GM21737 (cell line): ENCODE measurements around the gene SNU13.
"Not testable (repeated sequence)": the region's sequence is repeated elsewhere in the genome, so short reads cannot be mapped to it uniquely, and the experiment has no call there.

Experiments
- ATAC-seq: cut with Tn5 transposase; IDR thresholded peaks from one replicate; pipeline ENCODE4 v1.9.1; 2021; ENCODE audit warnings: mild to moderate bottlenecking, moderate library complexity; ENCODE audit not compliant: unreplicated experiment

SNU13 gene

DNA sequence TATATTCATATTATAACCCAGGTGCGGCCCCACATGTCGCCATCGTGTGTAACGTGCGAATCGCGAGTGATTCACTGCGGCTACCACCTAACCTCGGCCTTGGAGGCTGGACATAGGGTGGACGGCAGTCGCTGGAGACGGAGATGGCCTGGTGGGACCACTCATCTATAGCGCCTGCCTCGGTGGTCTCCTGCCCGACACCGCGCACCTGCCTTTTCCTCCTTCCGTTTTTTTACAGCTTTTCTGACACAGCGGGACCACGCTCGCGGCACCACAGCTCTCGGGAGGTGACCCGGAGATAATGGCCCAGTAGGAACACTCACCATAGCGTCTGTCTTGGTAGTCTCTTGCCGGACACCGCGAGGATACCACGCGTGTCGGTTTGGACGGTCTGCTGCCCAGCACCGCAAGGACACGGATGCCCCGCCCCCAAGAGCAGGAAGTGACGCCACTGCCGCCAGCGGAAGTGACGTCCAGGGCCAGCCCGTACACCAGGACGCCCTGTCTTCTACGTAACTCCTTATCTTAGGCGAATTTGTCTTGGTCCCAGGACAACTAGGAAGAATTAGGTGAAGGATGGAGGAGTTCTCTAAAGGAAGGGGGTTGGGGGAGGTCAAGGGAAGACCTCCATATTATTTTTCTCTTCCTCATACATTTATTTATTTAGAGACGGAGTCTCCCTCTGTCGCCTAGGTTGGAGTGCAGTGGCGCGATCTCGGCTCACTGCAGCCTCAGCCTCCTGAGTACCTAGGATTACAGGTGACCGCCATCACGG is 6.4 kb downstream of the SNU13 start:
- peak; percentile 70 for ATAC-seq

DNA sequence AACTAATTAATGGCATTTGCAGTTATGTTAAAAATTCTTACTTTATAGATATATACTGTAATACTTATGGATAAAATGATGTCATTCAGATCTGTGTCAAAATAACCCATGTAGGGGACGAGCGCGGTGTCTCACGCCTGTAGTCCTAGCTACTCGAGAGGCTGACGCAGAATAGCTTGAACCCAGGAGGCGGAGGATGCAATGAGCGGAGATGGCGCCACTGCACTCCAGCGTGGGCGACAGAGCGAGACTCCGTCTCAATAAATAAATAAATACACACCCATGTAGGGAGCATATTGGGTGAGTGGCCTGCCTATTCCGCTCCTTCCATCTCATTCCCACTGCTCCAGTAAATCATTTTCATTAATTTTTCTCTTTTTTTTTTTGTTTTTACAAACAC is 7.1 kb downstream of the SNU13 start:
- ATAC-seq, result no peak

DNA sequence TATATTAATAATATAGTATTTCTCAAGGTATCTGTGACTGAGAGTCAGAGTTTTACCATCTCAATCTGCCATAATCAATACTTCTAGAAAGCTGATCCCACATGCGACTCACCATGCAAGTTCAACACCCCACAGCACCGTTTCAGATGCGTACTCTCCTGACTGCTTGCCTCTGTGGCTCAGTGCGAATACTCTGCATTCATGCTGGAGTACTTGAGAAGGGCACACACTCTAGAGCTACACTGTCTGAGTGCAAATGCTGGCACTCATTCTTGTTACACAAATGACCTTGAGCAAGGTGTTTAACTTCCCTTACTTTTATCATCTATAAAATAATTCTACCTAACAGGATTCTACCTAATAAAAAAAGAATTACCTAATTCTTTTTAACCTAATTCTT is 12.5 kb downstream of the SNU13 start:
- ATAC-seq, result no peak

DNA sequence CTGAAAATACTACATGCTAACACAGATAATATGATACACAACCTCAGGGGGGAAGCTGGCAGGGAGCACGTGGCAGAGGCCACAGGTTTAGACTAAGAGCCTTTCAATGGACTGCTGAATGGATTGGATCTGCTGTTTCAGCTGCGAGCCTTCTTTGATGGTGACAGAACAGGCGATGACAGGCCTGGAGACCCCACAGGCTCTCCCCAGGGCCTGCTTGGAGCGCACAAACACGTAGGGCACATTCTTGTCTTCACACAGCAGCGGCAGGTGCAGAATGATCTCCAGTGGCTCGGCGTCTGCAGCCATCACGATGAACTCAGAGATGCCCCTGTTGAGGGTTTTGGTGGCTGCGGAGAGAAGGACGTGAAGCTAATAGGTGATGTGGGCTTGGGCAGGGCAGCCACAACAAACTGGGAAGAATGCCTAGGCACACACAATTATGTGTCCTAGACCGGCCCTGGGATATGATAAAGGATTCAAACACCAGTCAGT is 13.8 kb downstream of the SNU13 start:
- no peak for ATAC-seq

DNA sequence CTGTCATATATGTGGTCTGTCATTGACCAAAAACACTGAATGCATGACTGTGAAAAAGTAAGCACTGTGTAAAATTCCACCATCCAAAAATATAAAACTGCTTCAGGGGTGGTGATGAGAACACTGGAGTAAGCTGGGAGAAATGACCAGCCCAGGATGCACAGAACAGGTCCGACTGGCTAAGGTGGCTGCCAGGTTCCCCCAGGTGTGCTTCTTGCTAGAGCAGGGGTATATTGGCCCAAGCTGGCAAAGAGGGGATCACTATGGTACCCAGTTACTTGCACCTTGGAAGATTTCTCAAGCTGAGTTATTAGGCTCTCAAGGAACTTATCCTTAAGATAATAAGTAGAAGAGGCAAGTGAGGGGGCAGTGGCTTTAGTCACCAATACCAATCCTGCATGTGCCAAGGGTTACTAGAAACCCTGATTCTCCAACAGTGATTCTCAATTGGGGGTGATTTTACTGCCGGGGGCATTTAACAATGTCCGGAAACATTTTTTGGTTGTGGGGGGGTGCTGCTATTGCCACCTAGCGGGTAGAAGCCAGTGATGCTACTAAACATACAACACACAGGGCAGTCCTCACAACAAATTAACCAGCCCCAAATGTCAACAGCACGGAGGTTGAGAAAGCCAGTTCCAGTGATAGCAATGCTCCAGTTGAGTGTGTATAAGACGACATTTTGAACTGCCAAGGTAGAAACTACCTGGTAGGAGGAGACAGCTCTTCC is 15.7 kb downstream of the SNU13 start:
- ATAC-seq, result no peak

DNA sequence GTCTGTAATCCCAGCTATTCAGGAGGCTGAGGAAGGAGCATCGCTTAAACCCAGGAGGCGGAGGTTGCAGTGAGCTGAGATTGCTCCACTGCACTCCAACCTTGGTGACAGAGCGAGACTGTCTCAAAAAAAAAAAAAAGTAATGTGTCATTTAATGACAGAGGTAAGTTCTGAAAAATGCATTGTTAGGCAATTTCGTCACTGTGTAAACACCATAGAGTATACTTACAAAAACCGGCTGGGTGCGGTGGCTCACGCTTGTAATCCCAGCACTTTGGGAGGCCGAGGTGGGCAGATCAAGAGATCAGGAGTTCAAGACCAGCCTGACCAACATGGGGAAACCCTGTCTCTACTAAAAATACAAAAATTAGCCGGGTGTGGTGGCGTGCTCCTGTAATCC is 16.6 kb downstream of the SNU13 start:
- not testable (repeated sequence) for ATAC-seq

DNA sequence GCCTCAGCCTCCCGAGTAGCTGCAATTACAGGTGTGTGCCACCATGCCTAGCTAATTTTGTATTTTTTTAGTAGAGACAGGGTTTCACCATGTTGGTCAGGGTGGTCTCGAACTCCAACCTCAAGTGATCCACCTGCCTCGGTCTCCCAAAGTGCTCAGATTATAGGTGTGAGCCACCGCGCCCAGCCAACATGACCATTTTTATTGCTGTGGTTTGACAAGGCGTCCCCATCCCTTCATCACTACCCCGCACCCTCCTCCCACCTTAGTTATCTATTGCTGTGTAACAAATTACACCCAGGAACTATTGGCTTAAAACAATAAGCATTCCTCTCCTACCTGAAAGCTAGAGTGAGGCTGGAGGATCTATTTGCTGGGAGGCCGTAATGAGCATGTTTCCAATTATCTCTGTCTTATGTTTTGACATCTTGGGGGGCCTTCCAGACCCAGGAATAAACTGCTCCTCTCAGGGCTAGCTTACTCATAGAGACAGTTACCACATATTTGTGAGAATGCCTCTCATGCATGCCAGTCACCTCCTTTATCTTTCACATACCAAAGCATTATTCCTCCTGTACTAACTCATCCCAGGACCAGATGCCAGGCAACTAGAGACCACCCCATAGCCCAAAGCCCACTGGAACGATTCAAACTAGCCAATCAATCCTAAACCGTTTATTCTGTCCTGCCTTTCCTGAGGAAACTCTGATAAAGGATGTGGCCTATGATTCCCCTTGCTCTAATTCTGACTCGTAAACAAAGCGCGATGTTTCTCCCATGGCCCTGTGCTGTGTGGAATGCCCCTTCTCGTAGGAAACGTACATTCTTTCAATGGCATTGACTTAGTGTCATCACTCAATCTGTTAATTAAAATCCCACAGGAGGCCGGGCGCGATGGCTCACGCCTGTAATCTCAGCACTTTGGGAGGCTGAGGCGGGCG is 19.4 kb downstream of the SNU13 start:
- no peak for ATAC-seq

DNA sequence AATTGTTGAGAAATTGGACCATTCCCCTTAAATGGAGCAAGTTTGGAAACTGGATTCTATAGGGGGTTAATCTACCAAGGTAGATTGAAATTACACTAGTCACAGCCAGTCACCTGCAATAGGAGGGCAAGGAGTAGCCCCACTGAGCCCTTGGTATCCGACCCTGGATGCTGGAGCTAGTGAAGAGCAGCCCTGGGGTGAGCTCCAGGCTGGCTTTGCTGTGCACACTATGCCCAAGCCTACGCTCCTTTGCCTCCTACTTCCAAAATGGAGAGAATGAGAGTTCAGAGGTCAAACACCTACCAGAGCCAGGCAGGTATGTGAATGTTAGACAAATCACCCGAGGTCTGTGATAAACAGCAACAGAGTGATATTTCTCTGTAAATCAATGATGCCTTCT is 23.7 kb downstream of the SNU13 start:
- no peak for ATAC-seq

DNA sequence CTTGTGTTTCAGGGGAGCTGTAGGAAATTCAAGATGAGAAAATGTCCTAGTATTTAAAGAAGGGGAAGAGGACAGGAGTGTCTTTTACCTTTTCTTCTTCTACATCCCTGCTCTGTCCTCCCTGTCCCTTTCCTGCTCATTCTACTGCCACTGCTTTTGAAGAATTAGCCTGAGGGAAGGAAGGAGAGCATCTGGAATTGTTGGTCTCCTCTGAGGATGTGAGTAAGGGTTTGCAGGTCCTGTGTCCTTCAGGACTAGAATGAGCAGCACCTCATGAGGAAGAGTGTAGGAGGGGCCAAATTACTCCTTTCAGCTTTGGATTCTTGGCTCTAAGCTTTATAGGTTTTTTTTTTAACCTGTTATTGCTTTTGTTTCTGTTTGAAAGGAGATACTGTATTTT is 24.2 kb downstream of the SNU13 start:
- ATAC-seq, result no peak

DNA sequence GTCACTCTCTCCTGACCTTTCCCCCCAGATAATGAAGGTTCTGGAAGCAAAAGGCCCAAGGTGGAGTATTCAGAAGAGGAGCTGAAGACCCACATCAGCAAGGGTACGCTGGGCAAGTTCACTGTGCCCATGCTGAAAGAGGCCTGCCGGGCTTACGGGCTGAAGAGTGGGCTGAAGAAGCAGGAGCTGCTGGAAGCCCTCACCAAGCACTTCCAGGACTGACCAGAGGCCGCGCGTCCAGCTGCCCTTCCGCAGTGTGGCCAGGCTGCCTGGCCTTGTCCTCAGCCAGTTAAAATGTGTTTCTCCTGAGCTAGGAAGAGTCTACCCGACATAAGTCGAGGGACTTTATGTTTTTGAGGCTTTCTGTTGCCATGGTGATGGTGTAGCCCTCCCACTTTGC is 25.1 kb downstream of the SNU13 start:
- ATAC-seq, result not testable (repeated sequence)

DNA sequence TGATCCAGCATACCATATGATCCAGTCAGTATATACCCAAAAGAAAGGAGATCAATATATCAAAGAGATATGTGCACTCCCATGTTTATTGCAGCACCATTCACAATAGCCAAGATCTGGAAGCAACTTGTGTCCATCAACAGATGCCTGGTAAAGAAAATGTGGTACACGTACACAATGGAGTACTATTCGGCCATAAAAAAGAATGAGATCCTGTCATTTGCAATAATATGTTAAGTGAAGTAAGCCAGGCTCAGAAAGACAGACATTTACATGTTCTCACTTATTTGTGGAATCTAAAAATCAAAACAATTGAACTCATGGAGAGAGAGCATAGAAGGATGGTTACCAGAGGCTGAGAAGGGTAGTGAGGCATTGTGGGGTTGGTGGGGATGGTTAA is 27.0 kb downstream of the SNU13 start:
- no peak for ATAC-seq

DNA sequence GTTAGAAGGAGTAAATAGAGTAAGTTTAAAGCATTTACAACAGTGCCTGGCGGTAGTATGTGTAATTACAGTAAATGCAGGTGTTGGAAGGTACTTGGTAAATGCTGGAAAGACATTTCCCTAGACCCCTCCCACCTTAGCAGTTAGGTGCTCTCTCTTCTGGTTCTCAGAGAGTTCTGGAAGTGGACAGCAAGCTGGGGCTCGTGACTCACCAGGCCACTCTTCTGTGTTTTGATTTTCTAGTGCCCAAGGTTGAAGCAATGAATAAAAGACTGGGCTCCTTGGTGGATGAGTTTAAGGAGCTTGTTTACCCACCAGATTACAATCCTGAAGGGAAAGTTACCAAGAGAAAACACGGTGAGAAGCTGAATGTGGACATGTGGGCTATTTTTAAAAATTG is 27.6 kb downstream of the SNU13 start:
- ATAC-seq, result no peak

DNA sequence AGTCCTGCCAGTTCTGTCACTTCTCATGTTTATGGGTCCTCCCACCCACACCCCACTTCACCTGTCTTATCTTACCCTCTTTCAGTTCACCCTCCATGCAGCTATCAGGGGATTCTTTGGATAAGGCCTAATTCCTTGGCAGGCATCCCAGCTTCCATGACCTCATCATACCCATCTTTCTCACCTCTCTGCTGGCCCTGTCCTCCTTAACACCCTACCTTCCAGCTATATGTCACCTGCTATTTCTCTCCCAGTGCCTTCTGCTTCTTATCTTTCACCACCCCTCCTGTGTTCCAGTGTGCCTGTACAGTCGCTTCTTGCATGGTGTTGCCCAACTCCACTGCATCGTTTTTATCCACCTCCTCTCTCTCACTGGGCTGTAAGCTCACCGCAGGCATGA is 28.3 kb downstream of the SNU13 start:
- ATAC-seq, result no peak

DNA sequence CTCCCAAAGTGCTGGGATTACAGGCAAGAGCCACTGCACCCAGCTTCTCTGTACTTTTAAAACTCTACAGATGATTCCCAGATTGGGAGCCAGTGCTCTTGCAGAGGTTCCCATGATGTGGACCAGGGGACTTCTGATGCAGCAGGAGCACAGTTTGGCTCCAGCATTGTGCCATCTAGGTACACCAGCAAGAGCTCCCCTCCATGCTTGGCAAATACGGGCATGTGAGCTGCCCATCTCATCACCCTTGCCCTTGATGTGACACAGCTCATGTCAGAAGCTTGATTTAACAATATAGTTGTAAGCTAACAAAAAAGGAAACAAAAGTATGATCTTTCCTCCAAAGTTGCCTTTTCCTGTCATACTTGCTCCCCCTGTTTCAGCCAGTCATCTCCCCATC is 28.7 kb downstream of the SNU13 start:
- no peak for ATAC-seq

DNA sequence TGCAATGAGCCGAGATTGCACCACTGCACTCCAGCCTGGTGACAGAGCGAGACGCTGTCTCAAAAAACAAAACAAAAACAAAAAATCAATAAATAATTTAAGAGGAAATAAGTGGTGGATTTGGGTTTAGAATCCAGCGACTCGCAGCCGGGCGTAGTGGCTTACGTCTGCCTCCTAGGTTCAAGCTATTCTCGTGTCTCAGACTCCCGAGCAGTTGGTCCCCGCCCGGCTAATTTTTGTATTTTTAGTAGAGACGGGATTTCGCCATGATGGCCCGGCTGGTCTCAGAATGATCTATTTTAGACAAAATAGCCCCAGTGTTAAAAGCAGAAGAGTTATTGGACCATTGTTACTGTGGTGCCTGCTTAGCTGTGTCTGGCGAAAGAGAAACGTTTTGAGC is 29.8 kb downstream of the SNU13 start:
- no peak for ATAC-seq

DNA sequence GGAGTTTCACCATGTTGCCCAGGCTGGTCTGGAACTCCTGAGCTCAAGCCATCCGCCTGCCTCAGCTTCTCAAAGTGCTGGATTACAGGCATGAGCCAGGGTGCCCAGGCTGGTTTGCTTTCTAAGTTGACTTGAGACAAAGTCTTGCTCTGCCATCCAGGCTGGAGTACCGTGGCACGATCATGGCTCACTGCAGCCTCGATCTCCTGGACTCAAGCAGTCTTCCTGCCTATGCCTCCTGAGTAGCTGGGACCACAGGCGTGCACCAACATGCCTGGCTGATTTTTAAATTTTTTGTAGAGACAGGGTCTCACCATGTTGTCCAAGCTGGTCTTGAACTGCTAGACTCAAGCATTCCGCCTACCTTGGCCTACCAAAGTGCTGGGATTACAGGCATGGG is 31.0 kb downstream of the SNU13 start:
- no peak for ATAC-seq

DNA sequence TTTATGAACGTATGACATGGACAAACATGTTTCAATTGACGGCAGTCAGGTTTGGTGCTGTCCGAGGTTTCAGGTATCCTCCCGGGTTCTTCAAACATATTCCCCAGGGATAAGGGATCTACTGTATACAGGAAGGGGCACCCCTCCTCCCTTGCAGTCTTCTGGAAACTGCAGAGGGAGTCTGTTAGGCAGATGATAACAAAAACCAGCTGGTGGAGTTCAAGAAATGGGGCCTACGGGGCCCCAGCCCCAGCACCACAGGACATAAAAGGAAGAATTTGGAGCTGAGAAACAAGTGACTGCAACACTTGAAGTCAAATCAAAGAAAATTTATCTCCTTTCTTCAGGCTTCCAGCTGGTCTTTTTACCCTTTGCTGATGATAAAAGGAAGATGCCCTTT is 32.1 kb downstream of the SNU13 start:
- ATAC-seq, result no peak

DNA sequence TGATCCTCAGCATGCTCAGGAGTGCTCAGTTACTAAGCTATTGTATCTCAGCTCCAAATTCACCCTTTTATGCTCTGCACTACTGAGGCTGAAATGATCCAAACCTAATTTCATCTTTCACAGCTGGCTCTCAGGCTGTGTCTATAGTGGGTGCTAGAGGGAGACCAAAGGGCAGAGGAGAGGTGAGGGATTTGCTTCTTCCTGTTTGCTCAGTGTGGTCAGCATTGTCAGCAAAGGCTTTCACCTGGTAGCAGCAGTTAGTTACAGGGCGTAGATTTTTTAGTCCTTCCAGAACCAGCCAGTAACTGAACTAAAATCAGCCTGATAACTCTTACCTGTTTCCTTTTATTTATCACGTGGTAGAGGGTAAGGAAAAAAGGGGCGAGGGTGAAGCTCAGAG is 34.3 kb downstream of the SNU13 start:
- ATAC-seq, result no peak

DNA sequence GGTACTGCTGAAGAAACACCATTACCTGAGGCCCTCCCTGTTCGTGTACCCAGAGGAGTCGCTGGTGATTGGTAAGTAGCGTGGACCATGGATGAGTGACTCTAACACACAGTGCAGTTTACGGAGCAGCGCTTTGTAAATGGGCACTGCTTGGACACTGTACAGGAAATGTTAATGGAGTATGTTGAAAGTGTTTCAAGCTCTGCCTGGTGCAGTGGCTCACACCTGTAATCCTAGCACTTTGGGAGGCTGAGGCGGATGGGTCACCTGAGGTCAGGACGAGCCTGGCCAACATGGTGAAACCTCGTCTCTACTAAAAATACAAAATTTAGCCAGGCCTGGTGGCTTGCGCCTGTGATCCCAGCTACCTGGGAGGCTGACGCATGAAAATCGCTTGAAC is 37.8 kb downstream of the SNU13 start:
- no peak for ATAC-seq

DNA sequence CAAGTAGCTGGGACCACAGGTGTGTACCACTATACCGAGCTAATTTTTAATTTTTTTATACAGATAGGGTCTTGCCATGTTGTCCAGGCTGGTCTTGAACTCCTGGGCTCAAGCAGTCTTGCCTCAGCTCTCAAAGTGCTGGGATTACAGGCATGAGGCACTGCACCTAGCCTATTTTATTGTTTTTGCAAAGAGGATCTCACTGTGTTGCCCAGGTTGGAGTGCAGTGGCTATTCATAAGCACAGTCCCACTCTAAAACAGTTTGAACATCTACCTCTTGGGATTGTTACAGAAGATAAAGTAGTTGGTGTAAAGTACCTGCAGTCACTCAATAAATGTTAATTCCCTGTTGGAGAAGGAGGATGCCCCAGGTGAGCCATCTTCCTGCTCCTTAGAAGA is 38.4 kb downstream of the SNU13 start:
- no peak for ATAC-seq

DNA sequence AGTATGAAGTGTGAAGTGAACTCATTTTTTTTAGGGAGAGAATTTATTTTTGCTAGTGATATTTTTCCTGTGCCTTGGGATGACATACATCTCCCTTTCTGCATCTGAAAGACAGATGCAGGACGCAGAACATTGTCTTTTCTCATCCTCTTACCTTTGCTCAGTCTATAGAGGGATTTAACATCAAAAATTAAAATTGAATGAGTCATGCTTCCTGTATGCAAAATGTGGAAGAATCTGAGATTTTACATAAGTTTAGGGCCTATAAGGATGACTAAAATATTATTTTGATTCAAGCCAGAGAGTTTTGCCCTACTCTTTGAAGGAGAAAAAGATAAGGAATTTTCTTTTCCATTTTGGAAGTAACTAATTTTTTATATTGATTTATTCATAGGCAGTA is 40.2 kb downstream of the SNU13 start:
- ATAC-seq, result no peak
